Activated CD8-positive, alpha-beta memory T cell treated with anti-CD3 and anti-CD28 coated beads, Interleukin-2, amount 50 U/mL, for 24 hours (primary cell): ENCODE results near the gene HCFC1.
"Not testable (repeated sequence)": the region's sequence is repeated elsewhere in the genome, so short reads cannot be mapped to it uniquely, and the experiment has no call there.

Source experiments
- DNase-seq: peaks from one replicate; pipeline ENCODE4 v3.0.0-alpha.2; 2020; ENCODE audit errors: extremely low read depth

The HCFC1 gene

GRCh38 chrX:154008521-154008920, 36.9 kb upstream of the HCFC1 start:
- no peak for DNase-seq

DNA sequence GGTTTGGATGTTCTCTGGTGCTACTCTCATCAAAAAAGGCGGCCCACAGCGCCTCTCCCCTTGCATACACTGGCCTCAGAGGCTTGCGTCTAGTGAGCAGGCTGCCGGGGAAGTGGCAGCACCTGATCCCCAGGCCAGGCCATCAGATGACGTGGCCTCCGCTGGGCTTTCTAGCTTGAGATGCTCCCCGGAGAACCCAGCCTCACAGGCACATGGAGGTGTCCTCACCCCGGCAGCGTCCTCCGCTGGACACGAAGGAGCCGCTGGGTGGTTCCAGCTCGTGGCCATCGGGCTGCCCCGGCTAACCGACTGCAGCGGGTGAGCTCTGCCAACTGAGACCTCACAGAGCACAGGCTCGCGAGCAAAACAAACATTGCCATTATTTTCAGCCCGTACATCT, 35.3 kb upstream of the HCFC1 start:
- no peak for DNase-seq

GRCh38 chrX:154004315-154004714, 32.7 kb upstream of the HCFC1 start:
- no peak for DNase-seq

DNA sequence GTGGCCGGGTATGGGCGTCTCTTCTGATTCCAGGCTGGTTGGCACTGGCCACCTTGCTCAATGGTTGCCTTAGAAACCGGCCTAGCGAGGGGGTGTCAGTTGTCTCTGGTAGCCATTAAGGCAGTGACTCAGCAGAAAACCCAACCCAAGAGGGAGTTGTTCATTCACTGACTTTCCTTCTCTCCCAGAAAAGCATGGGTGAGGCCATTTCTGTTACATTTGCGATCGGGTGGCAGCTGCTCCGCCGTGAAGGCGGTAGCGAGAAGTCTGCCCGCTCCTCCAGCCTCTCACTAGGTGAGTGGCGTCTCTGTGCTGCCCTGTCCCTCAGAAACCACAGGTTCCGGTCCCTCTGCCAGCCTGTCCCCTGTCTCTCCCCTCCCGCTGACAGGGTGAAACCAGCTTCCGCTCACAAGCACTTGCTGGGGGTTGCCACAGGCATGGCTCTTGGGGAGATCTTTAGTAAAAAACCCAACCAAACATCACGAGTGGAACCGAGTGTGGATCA, 30.6 kb upstream of the HCFC1 start:
- no peak for DNase-seq

- no peak for DNase-seq
Measured at GRCh38 chrX:154000051-154000450, 28.4 kb upstream of the HCFC1 start.

DNA sequence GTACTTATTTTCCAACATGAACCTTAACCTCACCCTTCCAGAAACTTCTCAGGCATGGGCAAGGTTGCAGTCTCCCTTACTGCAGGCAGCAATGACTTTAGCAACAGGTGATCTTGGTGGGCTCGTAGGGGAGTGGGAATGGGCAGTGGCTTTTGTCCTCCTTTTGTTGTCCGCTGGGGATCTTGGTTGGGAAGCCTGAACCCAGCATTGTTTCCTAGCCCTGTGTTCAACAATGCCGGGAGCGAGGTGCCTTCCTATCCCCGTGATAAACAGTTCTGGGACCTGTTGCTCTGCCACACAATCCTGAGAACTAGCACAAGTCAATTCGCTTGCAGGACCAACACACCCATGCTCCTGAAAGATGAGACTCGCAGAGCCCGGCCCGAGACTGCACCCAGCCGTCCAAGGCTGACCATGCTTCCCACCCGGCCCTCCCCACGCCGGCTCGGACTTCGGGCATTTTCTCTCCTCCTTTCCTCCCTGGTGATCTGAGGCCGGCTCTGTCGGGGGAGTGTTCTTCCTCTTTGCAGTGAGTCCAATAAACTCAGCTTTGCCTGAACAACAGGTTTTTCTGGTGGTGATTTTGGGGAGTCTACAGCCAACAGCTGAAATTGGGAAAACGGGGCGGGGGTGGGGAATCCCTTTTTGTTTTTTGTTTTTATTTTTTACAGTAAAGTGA, 27.9 kb upstream of the HCFC1 start:
- no peak for DNase-seq

DNA sequence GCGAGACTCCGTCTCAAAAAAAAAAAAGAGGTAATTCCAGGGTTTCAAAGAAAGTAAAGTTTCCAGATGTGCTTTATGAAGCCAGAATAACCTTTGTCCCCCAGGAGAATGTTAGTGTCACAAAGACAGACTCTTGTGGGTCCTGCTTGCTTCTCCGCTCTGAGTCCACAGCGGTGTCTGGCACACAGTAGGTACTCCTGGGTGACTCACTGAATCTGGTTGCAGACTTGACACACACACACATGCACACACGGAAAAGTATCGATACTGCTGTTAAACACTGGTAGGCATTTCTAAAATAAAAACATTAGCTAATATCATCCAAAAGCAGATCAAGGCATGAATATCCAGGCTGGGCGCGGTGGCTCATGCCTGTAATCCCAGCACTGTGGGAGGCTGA, 23.9 kb upstream of the HCFC1 start:
- DNase-seq: no peak

DNA sequence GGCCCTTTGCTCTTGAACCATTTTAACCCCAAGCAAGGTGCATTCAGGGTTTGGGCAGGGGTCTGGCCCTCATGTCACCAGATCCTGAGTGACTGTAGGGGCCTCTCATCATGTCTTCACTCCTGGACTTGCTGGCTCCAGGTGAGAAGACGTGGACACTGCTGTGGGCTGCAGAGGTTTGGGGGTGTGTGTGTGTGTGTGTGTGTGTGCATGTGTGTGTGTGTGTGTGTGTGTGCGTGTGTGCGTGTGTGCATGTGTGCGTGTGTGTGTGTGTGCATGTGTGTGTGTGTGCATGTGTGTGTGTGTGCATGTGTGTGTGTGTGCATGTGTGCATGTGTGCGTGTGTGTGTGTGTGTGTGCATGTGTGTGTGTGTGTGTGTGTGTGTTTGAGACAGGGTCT, 22.8 kb upstream of the HCFC1 start:
- DNase-seq: not testable (repeated sequence)

DNA sequence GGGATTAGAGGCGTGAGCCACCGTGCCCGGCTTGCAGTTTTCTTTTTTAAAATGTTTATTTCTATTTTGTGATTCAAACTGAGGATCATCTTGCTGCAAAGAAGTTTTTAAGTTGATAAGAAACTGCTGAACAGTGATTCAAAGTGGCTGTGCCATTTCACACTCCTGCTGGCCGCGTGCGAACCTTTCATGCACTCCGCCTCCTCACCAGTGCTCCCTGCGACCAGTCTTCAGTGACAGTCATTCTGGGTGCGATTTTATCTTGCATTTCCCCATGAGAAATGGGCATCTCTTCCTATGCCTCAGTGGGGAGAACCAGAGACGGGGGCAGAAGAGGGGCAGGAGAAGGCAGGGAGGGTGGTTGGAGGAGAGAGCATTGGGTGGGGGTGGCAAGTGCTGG, 22.4 kb upstream of the HCFC1 start:
- DNase-seq: no peak

- no peak for DNase-seq
Measured at GRCh38 chrX:153993079-153993478, 21.5 kb upstream of the HCFC1 start.

- no peak for DNase-seq
Measured at GRCh38 chrX:153992180-153992579, 20.6 kb upstream of the HCFC1 start.

- DNase-seq: no peak
Measured at GRCh38 chrX:153991013-153991580, 19.5 kb upstream of the HCFC1 start.

GRCh38 chrX:153989973-153990655, 18.5 kb upstream of the HCFC1 start:
- DNase-seq: no peak

- DNase-seq: no peak
Measured at GRCh38 chrX:153988493-153988892, 16.9 kb upstream of the HCFC1 start.

DNA sequence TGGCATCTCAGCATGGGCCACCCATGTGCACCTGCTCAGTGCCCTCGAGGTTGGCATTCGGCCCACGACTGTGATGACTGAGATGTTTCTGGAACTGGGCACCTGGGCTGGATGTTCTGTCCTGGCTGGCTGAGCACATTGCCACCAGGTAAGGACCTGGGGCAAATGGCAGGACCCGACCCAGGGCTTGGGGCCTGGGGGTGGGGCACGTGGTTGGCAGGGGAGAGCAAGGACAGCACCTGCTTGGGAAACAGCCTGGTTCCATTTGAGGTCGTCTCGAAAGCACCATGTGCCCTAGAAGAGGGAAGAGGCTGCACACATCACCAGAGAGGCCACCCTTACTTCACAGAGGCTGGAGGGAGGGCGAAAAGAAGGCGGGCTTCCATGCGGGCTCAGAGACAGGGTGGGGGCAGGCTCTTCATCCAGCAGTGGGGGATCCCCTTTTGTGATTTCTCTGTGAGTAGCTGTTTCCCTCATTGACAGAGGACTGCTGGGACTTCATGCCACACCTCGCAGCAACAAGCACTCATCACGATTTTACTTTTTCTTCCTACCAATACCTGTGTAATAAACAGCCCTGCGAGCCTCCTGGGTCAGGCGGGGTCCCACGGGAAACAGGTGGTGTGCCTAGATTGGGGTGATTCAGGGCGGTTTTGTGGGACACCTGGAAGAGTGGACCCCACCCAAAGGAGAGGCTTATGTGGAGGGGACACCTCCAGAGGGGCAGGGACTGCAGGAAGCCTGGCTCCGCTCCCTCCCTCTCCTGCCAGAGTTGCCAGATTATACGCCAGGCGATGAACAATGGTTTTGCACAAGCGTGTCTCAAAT, 12.9 kb upstream of the HCFC1 start:
- DNase-seq: no peak

- no peak for DNase-seq
Measured at GRCh38 chrX:153983321-153983801, 11.7 kb upstream of the HCFC1 start.

DNA sequence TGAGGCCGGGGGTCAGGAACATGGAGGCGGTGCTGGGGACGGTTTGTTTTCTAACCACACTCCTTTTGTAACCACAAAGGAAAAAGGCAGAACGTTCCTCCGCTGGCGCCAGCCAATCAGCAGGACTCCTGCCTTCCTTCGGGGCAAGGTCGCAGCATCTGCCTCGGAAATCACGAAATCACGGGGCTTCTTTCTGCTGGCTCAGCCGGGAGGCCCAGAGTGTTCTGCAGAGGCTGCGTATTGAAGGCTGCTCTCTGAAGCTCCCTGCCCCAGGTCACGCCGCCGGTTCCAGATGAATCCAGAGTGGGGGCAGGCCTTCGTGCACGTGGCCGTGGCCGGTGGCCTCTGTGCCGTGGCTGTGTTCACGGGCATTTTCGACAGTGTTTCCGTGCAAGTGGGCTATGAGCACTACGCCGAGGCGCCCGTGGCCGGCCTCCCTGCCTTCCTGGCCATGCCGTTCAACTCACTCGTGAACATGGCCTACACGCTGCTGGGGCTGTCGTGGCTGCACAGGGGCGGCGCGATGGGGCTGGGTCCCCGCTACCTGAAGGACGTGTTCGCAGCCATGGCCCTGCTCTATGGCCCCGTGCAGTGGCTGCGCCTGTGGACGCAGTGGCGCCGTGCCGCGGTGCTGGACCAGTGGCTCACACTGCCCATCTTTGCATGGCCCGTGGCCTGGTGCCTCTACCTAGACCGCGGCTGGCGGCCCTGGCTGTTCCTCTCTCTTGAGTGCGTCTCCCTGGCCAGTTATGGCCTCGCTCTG, 10.3 kb upstream of the HCFC1 start:
- no peak for DNase-seq

GRCh38 chrX:153981231-153981630, 9.6 kb upstream of the HCFC1 start:
- DNase-seq: no peak

GRCh38 chrX:153980394-153980793, 8.8 kb upstream of the HCFC1 start:
- DNase-seq: not testable (repeated sequence)

- DNase-seq: no peak
Measured at GRCh38 chrX:153974726-153975286, 3.2 kb upstream of the HCFC1 start.
